GM19395 (cell line): Measurements from ENCODE around the gene LKAAEAR1.

ENCODE experiments used
- ATAC-seq: cut with Tn5 transposase; IDR thresholded peaks from one replicate; pipeline ENCODE4 v1.9.1; 2021; ENCODE audit warnings: mild to moderate bottlenecking, moderate library complexity; ENCODE audit not compliant: unreplicated experiment

The LKAAEAR1 gene

DNA sequence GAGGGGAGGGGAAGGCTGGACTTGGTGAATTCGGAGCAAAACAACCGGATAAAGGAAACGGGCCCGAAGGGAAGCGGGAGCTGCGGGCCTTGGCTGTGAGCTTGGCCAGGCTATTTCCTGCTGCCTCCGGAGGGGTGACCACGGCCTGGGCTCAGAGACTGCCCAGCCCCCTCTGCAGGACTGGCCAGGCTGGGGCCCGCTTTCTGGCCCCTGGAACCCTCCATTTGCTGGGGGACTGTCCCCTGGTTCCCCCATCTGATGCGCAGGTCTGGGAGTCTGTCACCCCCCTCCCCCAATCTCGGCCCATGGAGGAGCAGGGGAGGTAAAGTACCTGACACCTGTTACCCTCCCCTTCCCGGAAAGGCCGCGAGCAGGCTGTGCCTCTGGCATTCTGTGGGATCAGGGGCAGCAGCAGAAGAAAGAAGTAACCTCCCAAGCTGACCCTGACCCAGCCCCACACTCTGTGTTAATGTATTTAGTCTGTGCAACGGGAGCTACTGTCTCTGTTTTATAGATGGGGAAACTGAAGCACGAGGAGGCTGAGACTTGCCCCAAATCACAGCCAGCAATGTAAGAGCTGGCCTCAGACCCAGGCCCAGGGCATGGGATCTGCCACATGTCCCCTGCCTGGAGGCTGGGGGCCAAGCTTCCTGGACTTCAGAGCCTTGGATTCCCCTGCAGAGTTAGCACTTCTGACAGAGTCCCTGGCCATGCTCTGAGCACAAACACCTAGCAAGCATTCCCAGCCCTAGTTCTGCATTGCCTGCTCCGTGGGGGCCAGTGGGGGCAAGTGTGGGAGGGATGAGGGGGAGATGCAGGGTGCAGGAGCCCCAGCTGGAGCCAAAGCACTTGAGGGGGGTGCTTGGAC, 44.7 kb downstream of the LKAAEAR1 start:
- no peak for ATAC-seq

DNA sequence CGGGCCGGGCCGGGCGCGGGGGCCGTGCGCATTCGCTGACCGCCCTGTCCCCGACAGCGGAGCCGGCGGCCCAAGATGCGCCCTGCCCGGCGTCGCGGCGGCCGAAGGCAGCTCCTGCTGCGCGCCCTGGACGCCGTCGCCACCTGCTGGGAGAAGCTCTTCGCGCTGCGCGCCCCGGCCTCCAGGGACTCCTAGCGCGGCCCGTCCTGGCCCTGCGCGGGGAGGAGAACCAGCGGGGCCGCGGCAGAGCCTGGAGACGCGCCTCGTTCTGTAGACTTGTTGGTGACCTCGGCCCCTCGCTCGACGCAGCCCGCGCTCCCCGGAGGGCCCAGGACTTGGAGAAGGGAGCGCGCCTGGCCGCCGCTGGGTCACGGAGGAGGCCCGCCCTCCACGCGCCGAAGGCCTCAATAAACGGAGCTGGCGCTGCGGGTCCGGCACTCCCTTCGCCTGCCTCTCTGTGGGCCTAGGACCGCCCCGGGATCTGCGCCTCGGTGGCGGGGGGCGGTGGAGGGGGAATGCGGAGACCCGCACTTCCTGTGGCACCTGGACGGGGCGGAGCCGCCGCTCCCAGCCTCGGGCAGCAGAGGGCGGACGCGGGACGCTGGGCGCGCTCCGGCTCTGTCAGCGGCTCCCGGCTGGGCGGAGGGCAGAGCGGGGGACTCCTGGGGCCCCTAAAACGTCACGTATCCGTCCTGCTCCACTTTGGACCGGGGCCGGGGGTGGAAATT, 45.5 kb downstream of the LKAAEAR1 start:
- peak; percentile 57 for ATAC-seq

DNA sequence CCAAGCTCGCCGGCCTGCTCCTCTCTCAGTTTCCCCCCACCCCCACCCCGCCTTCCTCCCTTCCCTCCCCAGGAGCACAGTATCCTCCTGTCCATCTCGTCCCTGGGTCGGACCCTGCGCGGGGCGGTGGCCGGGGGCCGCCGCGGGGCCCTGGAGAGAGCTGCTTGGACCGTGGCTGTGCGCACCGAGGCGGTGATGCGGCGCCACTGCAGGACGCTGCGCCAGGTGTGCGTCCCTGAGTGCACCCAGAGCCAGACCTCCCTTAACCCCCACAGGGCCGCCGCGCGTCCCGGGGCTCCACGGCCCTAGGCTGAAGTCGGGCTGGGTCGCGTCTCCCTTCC, 46.0 kb downstream of the LKAAEAR1 start:
- ATAC-seq, result peak; percentile 21

DNA sequence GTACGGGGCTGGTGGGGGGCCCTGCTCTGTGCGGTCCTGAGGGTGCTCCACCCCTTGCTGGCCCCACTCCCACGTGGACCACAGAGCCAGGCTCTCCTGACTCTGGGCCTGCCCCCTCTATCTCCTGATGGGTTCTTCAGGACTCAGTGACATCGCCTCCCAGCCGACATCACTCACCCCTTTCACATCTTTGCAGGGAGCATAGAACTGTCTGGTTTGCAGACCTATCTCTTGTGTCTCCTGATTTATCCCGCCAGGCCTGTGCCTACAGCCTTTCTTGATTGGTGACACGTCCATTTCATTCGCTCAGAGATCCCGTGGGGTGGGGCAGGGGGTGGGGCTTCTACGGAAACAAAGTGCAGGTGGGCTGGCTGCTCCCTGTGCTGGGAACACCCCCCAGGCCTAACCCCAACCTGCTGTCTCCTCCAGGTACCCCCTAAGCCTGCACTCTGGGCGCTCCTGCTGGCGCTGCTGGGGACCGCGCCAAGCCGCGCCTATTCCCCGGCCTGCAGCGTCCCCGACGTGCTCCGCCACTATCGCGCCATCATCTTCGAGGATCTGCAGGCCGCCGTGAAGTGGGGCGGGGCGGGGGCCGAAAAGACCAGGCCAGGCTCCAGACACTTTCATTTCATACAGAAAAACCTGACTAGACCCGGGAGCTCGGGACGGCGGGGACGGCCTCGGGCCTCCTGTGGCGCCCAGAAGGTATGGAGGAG, 46.5 kb downstream of the LKAAEAR1 start:
- no peak for ATAC-seq

DNA sequence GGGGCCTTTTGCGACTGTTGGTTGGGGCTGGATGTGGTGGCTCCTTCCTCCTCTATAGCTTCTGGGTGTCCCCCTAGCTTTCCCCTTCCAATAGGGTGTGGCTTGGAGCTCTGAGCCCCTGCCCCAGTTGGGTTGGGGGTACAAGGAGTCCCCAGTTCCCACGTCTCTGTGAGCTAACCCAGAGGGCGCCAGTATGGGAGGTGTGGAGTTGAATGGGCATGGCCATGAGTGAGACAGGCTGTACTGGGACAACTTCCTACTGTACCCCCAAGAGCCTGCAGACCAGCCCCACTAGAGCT, 47.0 kb downstream of the LKAAEAR1 start:
- no peak for ATAC-seq

DNA sequence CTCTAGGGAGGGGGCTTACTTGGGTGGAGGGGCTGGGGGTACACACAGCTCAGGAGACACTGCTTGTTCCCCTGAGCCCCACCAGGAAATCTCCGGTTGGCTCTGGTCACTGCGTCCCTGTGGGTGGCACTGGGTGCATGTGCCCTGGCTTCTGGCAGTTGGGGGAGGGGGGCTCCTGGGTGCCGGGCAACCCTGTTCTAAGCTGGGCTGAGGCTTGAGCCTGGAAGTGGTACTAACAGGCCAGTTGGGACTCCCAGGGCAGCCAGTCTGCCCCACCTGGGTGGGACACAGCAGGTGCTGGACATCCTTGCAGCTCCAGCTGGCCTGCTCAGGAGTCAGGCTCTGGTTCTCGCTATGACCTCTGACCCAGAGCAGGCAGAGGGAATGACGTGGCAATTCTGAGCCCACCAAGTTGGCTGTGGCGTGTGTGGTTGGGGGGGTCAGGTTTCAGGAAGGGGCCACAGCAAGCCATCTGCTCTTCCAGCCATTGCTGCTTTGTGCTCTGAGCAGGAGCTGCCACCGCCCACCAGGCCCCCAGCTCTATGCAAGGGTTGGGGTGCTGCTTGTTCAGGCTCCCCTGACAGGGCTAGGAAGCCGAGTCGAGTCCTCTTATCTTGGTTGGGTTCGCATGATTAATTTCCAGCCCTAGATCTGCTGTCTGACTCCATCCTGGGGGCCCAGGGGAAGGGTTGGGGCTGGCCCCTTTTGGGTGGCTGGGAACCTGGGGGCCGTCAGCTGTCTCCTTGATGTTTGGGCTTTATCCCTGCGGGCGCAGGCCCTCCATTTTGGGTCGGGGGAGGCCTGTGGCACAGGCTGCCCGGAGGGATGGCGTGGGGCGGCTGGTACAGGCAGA, 47.6 kb downstream of the LKAAEAR1 start:
- no peak for ATAC-seq

DNA sequence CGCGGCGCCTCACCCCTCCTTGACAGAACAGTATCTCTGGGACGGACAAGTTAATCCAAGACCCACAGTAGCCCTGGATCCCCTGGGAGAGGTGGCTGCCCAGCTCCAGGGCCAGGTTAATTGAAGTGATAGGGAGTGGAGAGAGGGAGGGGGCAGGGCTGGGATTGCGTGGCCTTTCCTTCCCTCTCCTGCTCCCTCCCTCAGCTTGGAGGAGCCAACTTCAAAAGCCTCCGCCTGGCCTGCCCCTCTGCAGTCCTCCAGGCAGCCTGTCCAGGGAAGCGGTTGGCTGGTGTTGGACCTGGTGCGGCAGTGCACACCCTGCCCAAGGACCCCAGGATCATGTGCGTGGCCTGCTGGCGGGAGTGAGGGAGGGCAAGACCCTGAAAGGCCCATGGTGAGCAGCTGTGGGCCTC, 48.3 kb downstream of the LKAAEAR1 start, which contains the start of gene C20orf204:
Gene C20orf204 (plus strand): TSS at position 250 of the 413 bp plus-strand sequence. CDS start 142 bp downstream, at position 392.
- ATAC-seq, result no peak

DNA sequence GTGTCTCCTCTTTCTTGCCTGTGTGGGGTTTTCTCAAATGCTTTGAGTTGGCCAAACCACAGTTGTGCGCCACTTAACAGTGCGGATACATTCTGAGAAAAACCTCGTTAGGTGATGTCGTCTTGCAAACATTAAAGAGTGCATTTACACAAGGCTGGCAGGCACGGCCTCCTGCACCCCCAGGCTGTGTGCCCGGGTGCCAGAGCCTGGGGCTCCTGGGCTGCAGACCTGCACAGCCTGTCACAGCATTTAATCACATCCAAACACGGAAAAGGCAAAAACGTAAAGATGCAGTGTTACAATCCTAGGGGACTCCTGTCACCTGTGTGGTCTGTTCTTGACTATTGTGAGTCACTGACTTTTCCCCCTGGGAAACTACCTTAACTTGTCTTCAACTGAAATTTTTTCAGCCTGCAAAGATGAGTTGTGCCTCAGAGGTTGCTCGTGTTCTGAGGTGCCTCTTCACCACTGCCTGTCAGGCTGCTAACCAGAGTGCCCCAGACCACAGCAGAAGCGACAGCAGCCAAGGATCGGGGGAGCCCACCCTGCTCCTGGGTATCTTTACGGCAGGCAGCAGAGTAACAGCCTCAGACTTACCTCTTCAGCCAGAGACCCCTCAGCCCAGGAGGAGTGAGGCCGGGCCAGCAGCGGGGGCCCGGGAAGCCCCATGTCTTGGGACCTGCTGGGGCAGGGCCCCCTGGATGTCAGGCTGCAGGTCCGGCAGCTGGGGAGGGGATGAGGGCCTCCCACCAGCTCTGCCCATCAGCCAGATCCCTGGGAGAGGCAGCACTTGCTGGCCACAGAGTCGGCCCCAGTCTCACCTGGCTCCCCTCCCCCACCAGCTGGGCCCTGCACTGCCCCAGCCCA, 48.9 kb downstream of the LKAAEAR1 start:
- ATAC-seq, result no peak

DNA sequence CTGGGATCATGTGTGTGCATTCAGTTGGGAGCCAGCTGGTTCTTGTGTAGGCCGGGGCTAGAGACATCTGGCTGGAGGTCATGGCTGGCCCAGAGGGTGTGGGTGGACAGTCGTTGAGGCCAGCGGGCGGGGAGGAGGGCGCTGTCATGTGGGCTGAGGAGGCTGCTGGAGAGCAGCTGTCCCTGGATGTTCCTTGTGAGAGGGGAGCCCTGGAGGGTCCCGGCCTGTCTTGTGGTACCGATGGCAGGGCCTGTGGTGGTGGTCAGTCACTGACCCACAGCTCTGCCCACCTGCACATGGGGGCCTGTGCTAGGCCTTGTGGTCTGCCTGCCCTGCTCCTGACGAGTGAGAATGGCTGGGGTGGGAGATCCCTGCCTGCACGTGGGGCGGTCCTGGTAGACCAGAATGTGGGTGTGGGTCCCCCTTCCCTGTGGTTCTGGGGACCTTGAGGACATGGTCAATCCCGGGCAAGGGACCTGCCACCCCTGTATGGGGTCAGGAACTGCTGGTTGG, 50.2 kb downstream of the LKAAEAR1 start:
- no peak for ATAC-seq
